Gastrocnemius medialis (tissue), 4 donors: ENCODE measurements around the gene MBD5. TPM values are rescaled to one million over a fixed set of nuclear protein-coding genes. Genes with fewer than 3 reads are reported as not detected.

Experiments used
- ATAC-seq, 2 donors: fragments of 150-250 bp; one replicate each; pipeline ENCODE4 v1.9.1; 2016
- DNase-seq, 2 donors: peaks; one replicate each; pipeline ENCODE4 v3.0.0-alpha.2; 2019
- H3K27ac ChIP-seq, 4 donors: fragments of 200-600 bp; sonication (generic); 1 replicate in 1 of 4; 2 replicates in 3 of 4; pipeline ENCODE4 v1.5.1; 2016 to 2018; ENCODE audit warnings: mild to moderate bottlenecking in 2 of 4, moderate library complexity in 1 of 4
- H3K27me3 ChIP-seq, 3 donors: fragments of 200-600 bp; sonication (generic) in 2 of 3; 1 replicate in 1 of 3; 2 replicates in 2 of 3; pipeline versions ENCODE4 v1.5.1 to v1.6.0; 2016 to 2019; ENCODE audit warnings: mild to moderate bottlenecking in 1 of 3, moderate library complexity in 1 of 3
- H3K36me3 ChIP-seq, 2 donors: fragments of 200-600 bp; sonication (generic) in 1 of 2; one replicate each; pipeline ENCODE4 v1.5.1; 2017 to 2018
- H3K4me1 ChIP-seq, 2 donors: fragments of 200-600 bp; sonication (generic) in 1 of 2; one replicate each; pipeline ENCODE4 v1.5.1; 2016 to 2017; ENCODE audit warnings: mild to moderate bottlenecking in 2 of 2
- H3K4me3 ChIP-seq, 4 donors: fragments of 200-600 bp; sonication (generic) in 3 of 4; 1 replicate in 1 of 4; 2 replicates in 3 of 4; pipeline ENCODE4 v1.5.1; 2016 to 2019; ENCODE audit warnings: mild to moderate bottlenecking in 2 of 4
- H3K9me3 ChIP-seq, 3 donors: fragments of 200-600 bp; sonication (generic) in 2 of 3; 1 replicate in 1 of 3; 2 replicates in 2 of 3; pipeline ENCODE4 v1.5.1; 2016 to 2019
- POLR2A ChIP-seq, 2 donors: fragments of 450-650 bp; IDR thresholded peaks; one replicate each; pipeline ENCODE4 v1.6.1; 2017; ENCODE audit warnings: antibody characterized with exemption in 2 of 2, mild to moderate bottlenecking in 2 of 2, moderate library complexity in 2 of 2
- in situ Hi-C, 4 donors: fragments of 200-750 bp; cut with MboI; loops; one replicate each; pipeline versions ENCODE4 v1.15.0 to v1.8.0; 2017; ENCODE audit warnings: low sequenced_read_pairs in 4 of 4
- intact Hi-C: fragments of 100-400 bp; cut with DNase I; formaldehyde crosslinking; loops from one replicate; pipeline ENCODE4 v1.15.1; 2023; ENCODE audit warnings: low total_unique reads
- total RNA-seq, 4 donors: library from RNA; depleted of rRNA; stranded (reverse); fragments of >200 nt; gene quantifications; one replicate each; pipeline versions ENCODE4 v1.1.0 to v1.2.3, GENCODE V29; 2016
- TF ChIP-seq, protein P1 (sequence below), 5 experiments: fragments of 450-650 bp in 3 of 5; fragments of 200-600 bp in 2 of 5; sonication (generic) in 2 of 5; IDR thresholded peaks in 4 of 5; conservative IDR thresholded peaks in 1 of 5; 1 replicate in 4 of 5; 2 replicates in 1 of 5; pipeline ENCODE4 v1.5.1; 2016 to 2019; ENCODE audit warnings: antibody characterized with exemption in 5 of 5, mild to moderate bottlenecking in 3 of 5, moderate library complexity in 3 of 5

MBD5 gene
- total RNA-seq, 4 donors from 2014 or later, result 15.2 to 27.2 (median 15.5) TPM

DNA sequence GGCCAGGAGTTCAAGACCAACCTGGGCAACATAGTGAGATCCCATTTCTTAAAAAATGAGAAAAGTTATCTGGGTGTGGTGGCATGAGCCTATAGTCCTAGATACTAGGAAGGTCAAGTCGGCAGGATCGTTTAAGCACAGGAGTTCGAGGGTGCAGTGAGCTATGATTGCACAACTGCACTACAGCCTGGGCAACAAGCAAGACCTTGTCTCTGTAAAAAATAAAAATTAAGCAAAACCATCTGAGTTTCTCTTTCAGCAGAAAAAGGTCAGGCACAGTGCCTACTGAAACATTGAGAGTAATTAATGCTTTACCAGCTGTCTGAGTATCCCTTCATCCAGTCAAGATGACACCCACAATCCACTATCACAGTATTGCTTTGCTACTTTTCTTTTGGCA lies 258.3 kb downstream of the MBD5 start:
- in situ Hi-C loops, result no loop called here
- no peak for ATAC-seq

GRCh38 chr2:148282201-148282600 lies 261.3 kb downstream of the MBD5 start:
- ATAC-seq (no peak), DNase-seq (no peak)
- H3K27me3 ChIP-seq, result no peaks in the 10 kb centered on the region
- H3K9me3 ChIP-seq, result no peaks in the 10 kb centered on the region
- no peak overlapping the region for H3K27ac ChIP-seq
- in situ Hi-C loops, result no loop called here
- no peak overlapping the region for H3K4me3 ChIP-seq
- H3K4me1 ChIP-seq, result peaks cover 0 to 5% of the 10 kb centered on the region in 2 donors
- TF ChIP-seq POLR2A (IDR thresholded peaks at IDR 0.05), result no peak
- TF ChIP-seq, protein P1, sequence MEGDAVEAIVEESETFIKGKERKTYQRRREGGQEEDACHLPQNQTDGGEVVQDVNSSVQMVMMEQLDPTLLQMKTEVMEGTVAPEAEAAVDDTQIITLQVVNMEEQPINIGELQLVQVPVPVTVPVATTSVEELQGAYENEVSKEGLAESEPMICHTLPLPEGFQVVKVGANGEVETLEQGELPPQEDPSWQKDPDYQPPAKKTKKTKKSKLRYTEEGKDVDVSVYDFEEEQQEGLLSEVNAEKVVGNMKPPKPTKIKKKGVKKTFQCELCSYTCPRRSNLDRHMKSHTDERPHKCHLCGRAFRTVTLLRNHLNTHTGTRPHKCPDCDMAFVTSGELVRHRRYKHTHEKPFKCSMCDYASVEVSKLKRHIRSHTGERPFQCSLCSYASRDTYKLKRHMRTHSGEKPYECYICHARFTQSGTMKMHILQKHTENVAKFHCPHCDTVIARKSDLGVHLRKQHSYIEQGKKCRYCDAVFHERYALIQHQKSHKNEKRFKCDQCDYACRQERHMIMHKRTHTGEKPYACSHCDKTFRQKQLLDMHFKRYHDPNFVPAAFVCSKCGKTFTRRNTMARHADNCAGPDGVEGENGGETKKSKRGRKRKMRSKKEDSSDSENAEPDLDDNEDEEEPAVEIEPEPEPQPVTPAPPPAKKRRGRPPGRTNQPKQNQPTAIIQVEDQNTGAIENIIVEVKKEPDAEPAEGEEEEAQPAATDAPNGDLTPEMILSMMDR (IDR thresholded peaks at IDR 0.05 in 4 of 5, conservative IDR thresholded peaks at IDR 0.05 in 1 of 5), result no peak
- intact Hi-C loops, result no loop called here
- H3K36me3 ChIP-seq, result no peaks in the 10 kb centered on the region

More for the DNA sequence above, 258.3 kb downstream of the MBD5 start:
- no peak for TF ChIP-seq POLR2A (IDR thresholded peaks at IDR 0.05)
- TF ChIP-seq, protein P1 (IDR thresholded peaks at IDR 0.05 in 4 of 5, conservative IDR thresholded peaks at IDR 0.05 in 1 of 5), result no peak
- no peaks in the 10 kb centered on the region for H3K36me3 ChIP-seq
- no peak overlapping the region for H3K4me3 ChIP-seq
- no peak overlapping the region for H3K27ac ChIP-seq
- intact Hi-C loops, result no loop called here
- no peaks in the 10 kb centered on the region for H3K27me3 ChIP-seq
- H3K4me1 ChIP-seq, result peaks cover 0 to 5% of the 10 kb centered on the region in 2 donors
- no peaks in the 10 kb centered on the region for H3K9me3 ChIP-seq
- no peak for DNase-seq

- DNase-seq, result no peak
- no peaks in the 10 kb centered on the region for H3K36me3 ChIP-seq
- no peak overlapping the region for H3K4me3 ChIP-seq
- no peak for ATAC-seq
- H3K4me1 ChIP-seq, result no peaks in the 10 kb centered on the region
- no peaks in the 10 kb centered on the region for H3K27me3 ChIP-seq
- TF ChIP-seq, protein P1 (IDR thresholded peaks at IDR 0.05 in 4 of 5, conservative IDR thresholded peaks at IDR 0.05 in 1 of 5), result no peak
- TF ChIP-seq POLR2A (IDR thresholded peaks at IDR 0.05), result no peak
- in situ Hi-C loops, result no loop called here
- intact Hi-C loops, result no loop called here
- no peaks in the 10 kb centered on the region for H3K9me3 ChIP-seq
- H3K27ac ChIP-seq, result no peak overlapping the region
These were observed 271.5 kb downstream of the MBD5 start for GRCh38 chr2:148292431-148292830.

DNA sequence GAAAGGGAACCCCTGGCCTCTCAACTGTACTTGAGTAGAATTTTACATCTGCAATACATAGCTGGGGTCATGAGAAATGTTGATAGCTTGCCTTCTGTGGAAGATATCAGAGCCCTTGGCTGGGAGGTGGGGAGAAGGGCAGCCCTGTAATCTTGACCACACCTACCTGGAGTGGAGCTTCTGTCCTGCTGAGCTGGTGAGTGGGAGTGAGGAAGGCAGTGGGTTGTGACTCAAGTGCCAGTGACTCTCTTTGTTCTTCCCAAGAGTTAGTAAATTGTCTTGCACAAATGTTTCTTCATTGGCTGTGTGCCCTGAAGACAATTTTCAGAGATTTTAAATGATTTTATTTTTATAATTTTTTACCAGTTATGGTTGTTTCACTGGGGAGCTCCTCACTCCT lies 277.3 kb downstream of the MBD5 start:
- Histone ChIP-seq H3K27me3 (no peaks in the 10 kb centered on the region), H3K4me3 (no peak overlapping the region), H3K4me1 (peaks cover 0 to 7% of the 10 kb centered on the region in 2 donors), H3K27ac (no peak overlapping the region), H3K9me3 (no peaks in the 10 kb centered on the region), H3K36me3 (no peaks in the 10 kb centered on the region)
- in situ Hi-C loops, result no loop called here
- ATAC-seq (no peak), DNase-seq (no peak)
- intact Hi-C loops, result no loop called here
- TF ChIP-seq POLR2A (IDR thresholded peaks at IDR 0.05), result no peak
- TF ChIP-seq, protein P1 (IDR thresholded peaks at IDR 0.05 in 4 of 5, conservative IDR thresholded peaks at IDR 0.05 in 1 of 5), result no peak

DNA sequence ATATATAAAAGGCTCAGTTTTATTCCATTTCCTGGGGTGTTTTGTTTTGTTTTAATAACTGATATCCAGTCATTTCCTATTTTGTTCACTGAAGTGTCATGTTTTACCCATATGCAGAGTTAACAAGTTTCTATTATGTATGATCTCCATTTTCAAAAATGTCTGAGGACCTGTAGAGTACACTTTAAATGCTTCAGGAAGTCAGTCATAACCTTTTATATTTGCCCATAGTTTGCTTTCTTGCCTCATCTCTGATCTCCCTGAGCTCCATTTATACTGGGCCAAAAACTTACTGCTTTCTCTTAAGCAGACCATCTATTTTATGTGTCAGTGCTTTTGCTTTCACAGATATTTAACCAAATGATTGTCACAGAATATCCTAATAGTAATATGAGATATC lies 278.7 kb downstream of the MBD5 start:
- no peak for ATAC-seq
- intact Hi-C loops, result no loop called here
- peaks cover 0 to 7% of the 10 kb centered on the region in 2 donors for H3K4me1 ChIP-seq
- no peak for TF ChIP-seq POLR2A (IDR thresholded peaks at IDR 0.05)
- TF ChIP-seq, protein P1 (IDR thresholded peaks at IDR 0.05 in 4 of 5, conservative IDR thresholded peaks at IDR 0.05 in 1 of 5), result no peak
- H3K4me3 ChIP-seq, result no peak overlapping the region
- H3K27me3 ChIP-seq, result no peaks in the 10 kb centered on the region
- no peak for DNase-seq
- H3K9me3 ChIP-seq, result no peaks in the 10 kb centered on the region
- in situ Hi-C loops, result no loop called here
- no peaks in the 10 kb centered on the region for H3K36me3 ChIP-seq
- no peak overlapping the region for H3K27ac ChIP-seq
